ENCODE data around the gene KPNB1.

GRCh38 chr17:47634870-47635269 is 14.8 kb upstream of the KPNB1 start:
- no peak for TF ChIP-seq GATA2 (IDR thresholded peaks at IDR 0.05; ENCODE audit: low read depth, low read length)
- no peak for TF ChIP-seq GATA3 (IDR thresholded peaks at IDR 0.05; ENCODE audit: low read depth, low read length)
